ENCODE measurements around the gene MAPKAPK3.

Gene MAPKAPK3

DNA sequence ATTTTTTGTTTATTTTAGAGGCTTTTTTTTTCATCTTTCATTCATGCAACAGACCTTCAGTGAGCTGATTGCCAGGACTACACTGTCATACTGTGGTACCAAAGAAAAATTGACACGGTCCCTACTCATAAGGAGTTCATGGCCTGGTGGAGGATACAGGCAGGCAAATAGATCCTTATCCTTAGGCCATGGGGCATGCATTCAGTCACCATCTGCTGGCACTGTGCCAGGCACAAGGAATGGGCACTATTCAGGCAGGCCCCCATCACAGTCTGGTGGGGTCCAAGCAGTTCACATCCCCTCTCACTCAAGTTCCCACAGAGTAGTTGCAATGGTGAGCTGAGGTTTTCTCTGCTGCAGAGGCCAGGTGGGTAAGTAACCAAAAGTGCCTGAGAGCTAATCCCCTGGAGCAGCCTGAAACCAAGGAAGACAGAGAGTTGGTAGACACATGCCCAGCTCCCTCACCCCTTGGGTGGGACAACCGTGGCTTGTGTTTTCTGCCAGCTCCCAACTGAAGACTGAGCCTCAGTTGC lies 22.6 kb upstream of the MAPKAPK3 start:
- Histone ChIP-seq H3K4me1 (ENCODE audit: control extremely low read depth in 1 of 4, control insufficient read depth in 4 of 4, insufficient read depth in 4 of 4, low read length in 3 of 4) (peaks cover 3 to 79% (median 53%) of the 10 kb centered on the region in 4 experiments), H3K9me3 (ENCODE audit: control extremely low read depth in 1 of 5, control insufficient read depth in 4 of 5, insufficient read depth in 2 of 5, low read depth in 1 of 5, low read length in 4 of 5) (no peaks in the 10 kb centered on the region), H3K36me3 (ENCODE audit: control insufficient read depth in 4 of 4, insufficient read depth in 4 of 4, low read length in 3 of 4) (peaks cover 0 to 3% (median 0%) of the 10 kb centered on the region in 4 experiments), H3K27me3 (replicated peaks in 2 of 5; ENCODE audit: control insufficient read depth in 4 of 5, insufficient read depth in 5 of 5, low read length in 4 of 5) (no peaks in the 10 kb centered on the region), H3K27ac (ENCODE audit: insufficient read depth in 1 of 2, low read depth in 1 of 2, low read length in 2 of 2, poor library complexity in 1 of 2, severe bottlenecking in 2 of 2) (no peak overlapping the region), H3K4me3 (ENCODE audit: control insufficient read depth in 1 of 7, extremely low read depth in 1 of 7, insufficient read depth in 4 of 7, low read depth in 2 of 7, low read length in 6 of 7) (no peak overlapping the region)
- ChIA-PET CTCF (interaction anchor here (1.2 to 11.1 kb wide), 4 partner anchors 13 to 29 kb away, joined by 3 to 449 read pairs (median 104); partner anchors contain the start of genes C3orf18, CISH, HEMK1 and MAPKAPK3), POLR2A (interaction anchor here (5.4 kb wide), 1 partner anchor 16 kb away, joined by 42 read pairs; the partner anchor contains the start of gene CISH)
- 44% methylated on average over 2 of the region's 2 CpGs for WGBS (ENCODE audit: insufficient coverage)
- DNase-seq = no peak

DNA sequence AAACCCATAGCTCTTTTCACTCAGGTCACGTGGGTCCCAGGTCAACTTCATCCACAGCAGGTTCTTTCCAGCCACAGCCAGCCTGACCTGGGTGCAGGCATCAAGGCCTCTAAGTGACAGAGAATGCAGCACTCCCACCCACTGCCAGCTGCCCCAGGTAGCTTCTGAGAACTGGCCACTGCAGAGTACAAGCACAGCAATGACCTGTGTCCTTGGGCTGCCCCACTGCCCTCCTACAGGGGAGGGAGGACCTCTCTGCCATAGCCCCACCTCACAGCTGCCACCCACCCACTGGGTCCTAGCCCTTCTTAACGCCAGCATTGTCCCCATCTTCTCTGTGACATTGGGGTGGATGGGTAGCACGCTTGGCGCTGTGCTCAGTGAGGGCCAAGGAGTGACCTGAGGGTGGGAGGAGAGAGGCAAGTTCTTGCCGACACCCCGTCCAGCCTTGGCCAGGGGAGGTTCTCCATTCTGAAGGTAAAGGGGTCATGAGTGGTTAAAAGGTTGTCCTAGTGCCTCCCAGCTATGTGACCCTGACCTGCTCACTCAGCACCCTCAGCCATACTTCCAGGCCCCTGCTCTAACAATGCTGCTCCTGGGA lies 17.7 kb upstream of the MAPKAPK3 start:
- CTCF ChIA-PET = interaction anchor here (7.7 to 40.1 kb wide), 3 partner anchors 9 to 28 kb away, joined by 81 to 799 read pairs (median 449); partner anchors contain the start of genes C3orf18, CISH and HEMK1
- peak overlapping the region in 1 of 2 experiments; percentile 92 for H3K27ac ChIP-seq (ENCODE audit: insufficient read depth in 1 of 2, low read depth in 1 of 2, low read length in 2 of 2, poor library complexity in 1 of 2, severe bottlenecking in 2 of 2)
- POLR2A ChIA-PET = interaction anchor here (1.4 kb wide), 1 partner anchor 13 kb away, joined by 5 read pairs; the partner anchor contains the start of gene CISH
- peaks cover 1 to 85% (median 61%) of the 10 kb centered on the region in 4 experiments for H3K4me1 ChIP-seq (ENCODE audit: control extremely low read depth in 1 of 4, control insufficient read depth in 4 of 4, insufficient read depth in 4 of 4, low read length in 3 of 4)
- H3K36me3 ChIP-seq (ENCODE audit: control insufficient read depth in 4 of 4, insufficient read depth in 4 of 4, low read length in 3 of 4) = peaks cover under 1 to 23% (median 10%) of the 10 kb centered on the region in 4 experiments
- 84% methylated on average over 3 of the region's 6 CpGs for WGBS (ENCODE audit: insufficient coverage)
- no peaks in the 10 kb centered on the region for H3K9me3 ChIP-seq (ENCODE audit: control extremely low read depth in 1 of 5, control insufficient read depth in 4 of 5, insufficient read depth in 2 of 5, low read depth in 1 of 5, low read length in 4 of 5)
- DNase-seq = no peak
- H3K4me3 ChIP-seq (ENCODE audit: control insufficient read depth in 1 of 7, extremely low read depth in 1 of 7, insufficient read depth in 4 of 7, low read depth in 2 of 7, low read length in 6 of 7) = no peak overlapping the region
- no peaks in the 10 kb centered on the region for H3K27me3 ChIP-seq (replicated peaks in 2 of 5; ENCODE audit: control insufficient read depth in 4 of 5, insufficient read depth in 5 of 5, low read length in 4 of 5)

DNA sequence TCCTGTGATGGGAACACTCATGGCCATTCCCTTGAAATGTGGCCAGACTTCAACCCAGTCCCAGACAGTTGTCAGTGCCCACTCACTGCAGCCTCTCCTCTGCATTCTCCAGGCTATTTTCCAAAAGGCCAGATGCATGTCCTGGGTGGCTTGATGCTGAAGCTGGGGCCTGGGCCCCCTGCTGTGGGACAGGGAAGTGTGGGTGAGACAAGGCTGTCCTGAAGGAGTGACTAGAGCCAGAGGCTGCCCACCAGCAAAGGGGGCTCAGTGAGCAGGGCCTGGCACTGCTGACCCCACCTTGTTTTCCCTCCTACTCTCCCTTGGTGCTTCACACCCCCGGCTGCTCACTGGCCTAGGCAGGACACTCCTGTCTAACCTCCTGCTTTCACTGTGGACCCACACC lies 17.2 kb upstream of the MAPKAPK3 start:
- H3K36me3 ChIP-seq (ENCODE audit: control insufficient read depth in 4 of 4, insufficient read depth in 4 of 4, low read length in 3 of 4) = peaks cover 2 to 28% (median 15%) of the 10 kb centered on the region in 4 experiments
- H3K4me1 ChIP-seq (ENCODE audit: control extremely low read depth in 1 of 4, control insufficient read depth in 4 of 4, insufficient read depth in 4 of 4, low read length in 3 of 4) = peaks cover 3 to 85% (median 62%) of the 10 kb centered on the region in 4 experiments
- no peak for DNase-seq
- 100% methylated on average over 1 of the region's 1 CpG for WGBS (ENCODE audit: insufficient coverage)
- CTCF ChIA-PET = interaction anchor here (7.7 to 40.1 kb wide), 3 partner anchors 9 to 29 kb away, joined by 81 to 799 read pairs (median 449); partner anchors contain the start of genes C3orf18, CISH and HEMK1
- no peaks in the 10 kb centered on the region for H3K27me3 ChIP-seq (replicated peaks in 2 of 5; ENCODE audit: control insufficient read depth in 4 of 5, insufficient read depth in 5 of 5, low read length in 4 of 5)
- H3K4me3 ChIP-seq (ENCODE audit: control insufficient read depth in 1 of 7, extremely low read depth in 1 of 7, insufficient read depth in 4 of 7, low read depth in 2 of 7, low read length in 6 of 7) = no peak overlapping the region
- POLR2A ChIA-PET = interaction anchor here (2.5 kb wide), 1 partner anchor 11 kb away, joined by 12 read pairs; the partner anchor contains the start of gene CISH
- no peaks in the 10 kb centered on the region for H3K9me3 ChIP-seq (ENCODE audit: control extremely low read depth in 1 of 5, control insufficient read depth in 4 of 5, insufficient read depth in 2 of 5, low read depth in 1 of 5, low read length in 4 of 5)
- H3K27ac ChIP-seq (ENCODE audit: insufficient read depth in 1 of 2, low read depth in 1 of 2, low read length in 2 of 2, poor library complexity in 1 of 2, severe bottlenecking in 2 of 2) = peak overlapping the region in 1 of 2 experiments; percentile 92

DNA sequence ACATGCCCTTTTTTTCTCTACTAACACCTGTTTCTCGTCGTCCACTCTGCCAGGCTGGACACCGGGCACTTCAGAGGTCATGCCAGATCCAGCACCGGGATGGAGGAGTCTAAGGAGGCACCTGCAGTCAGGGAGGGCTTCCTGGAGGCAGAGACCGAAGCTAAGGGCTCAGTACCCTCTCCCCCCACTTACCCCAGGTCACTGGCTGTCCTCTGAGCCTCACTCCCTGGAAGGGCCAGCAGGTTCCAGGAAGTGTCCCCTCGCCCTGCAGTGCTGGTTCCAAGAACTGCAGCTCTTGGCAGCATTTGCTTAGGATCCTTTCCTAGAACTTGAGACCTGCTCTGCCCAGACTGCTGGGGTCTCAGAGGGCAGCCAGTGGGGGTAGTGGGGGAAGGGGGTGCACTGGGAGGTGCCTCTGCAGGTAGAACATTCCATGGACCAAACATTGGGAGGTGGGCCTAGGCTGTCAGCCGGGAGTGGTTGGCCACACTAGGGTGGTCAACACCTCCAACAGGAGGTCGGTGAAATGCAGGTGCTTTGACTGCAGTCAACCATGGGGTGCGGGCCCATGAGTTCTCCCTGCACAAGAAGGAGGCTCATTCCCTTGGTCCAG lies 16.7 kb upstream of the MAPKAPK3 start:
- H3K27me3 ChIP-seq (replicated peaks in 2 of 5; ENCODE audit: control insufficient read depth in 4 of 5, insufficient read depth in 5 of 5, low read length in 4 of 5) = no peaks in the 10 kb centered on the region
- H3K27ac ChIP-seq (ENCODE audit: insufficient read depth in 1 of 2, low read depth in 1 of 2, low read length in 2 of 2, poor library complexity in 1 of 2, severe bottlenecking in 2 of 2) = peak overlapping the region; percentile 66 to 92
- peaks cover 5 to 85% (median 67%) of the 10 kb centered on the region in 4 experiments for H3K4me1 ChIP-seq (ENCODE audit: control extremely low read depth in 1 of 4, control insufficient read depth in 4 of 4, insufficient read depth in 4 of 4, low read length in 3 of 4)
- ChIA-PET POLR2A (interaction anchor here (2.5 kb wide), 1 partner anchor 11 kb away, joined by 12 read pairs; the partner anchor contains the start of gene CISH), CTCF (interaction anchor here (1.0 to 40.1 kb wide), 4 partner anchors 10 to 29 kb away, joined by 3 to 799 read pairs (median 265); partner anchors contain the start of genes C3orf18, CISH and HEMK1)
- H3K9me3 ChIP-seq (ENCODE audit: control extremely low read depth in 1 of 5, control insufficient read depth in 4 of 5, insufficient read depth in 2 of 5, low read depth in 1 of 5, low read length in 4 of 5) = no peaks in the 10 kb centered on the region
- H3K4me3 ChIP-seq (ENCODE audit: control insufficient read depth in 1 of 7, extremely low read depth in 1 of 7, insufficient read depth in 4 of 7, low read depth in 2 of 7, low read length in 6 of 7) = peak overlapping the region in 1 of 7 experiments; percentile 19
- H3K36me3 ChIP-seq (ENCODE audit: control insufficient read depth in 4 of 4, insufficient read depth in 4 of 4, low read length in 3 of 4) = peaks cover 2 to 33% (median 15%) of the 10 kb centered on the region in 4 experiments
- DNase-seq = no peak
- WGBS (ENCODE audit: insufficient coverage) = 88% methylated on average over 8 of the region's 9 CpGs

DNA sequence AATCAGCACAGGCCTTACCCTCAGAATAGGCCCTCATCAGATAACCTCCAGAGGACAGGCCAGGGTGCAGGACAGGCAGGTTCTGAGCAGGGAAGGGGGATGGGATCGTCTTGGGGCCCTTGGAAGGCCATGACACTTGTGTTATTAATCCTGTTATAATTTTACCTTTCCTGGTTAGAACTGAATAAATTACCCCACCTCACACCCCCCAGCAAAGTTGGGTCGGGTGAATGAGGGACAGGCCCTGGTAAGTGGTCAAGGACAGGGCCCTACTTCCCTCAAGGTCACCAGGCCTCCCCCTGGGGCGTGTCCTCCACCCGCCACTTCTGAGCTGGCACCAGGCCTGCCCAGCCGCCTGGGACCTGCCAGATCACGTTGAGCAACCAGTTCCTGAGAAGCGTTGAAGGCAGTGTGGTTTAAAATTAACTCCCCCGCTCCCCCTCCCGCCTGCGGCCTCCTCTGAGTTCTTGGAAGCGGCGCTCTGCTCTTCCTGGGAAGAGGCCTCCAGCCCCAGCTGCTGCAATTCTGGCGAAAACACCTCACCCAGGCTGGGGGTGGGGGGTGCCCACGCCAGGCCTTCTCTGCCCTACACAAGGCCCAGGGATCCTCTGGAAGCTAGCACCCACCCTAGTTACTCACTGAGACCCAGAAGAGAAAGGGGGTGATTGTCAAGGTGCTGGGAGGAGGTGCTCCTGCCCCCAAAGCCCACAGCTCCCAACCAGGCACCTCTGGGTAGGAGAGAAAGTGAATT lies 15.9 kb upstream of the MAPKAPK3 start:
- Histone ChIP-seq H3K27ac (ENCODE audit: insufficient read depth in 1 of 2, low read depth in 1 of 2, low read length in 2 of 2, poor library complexity in 1 of 2, severe bottlenecking in 2 of 2) (peak overlapping the region; percentile 66 to 92), H3K9me3 (ENCODE audit: control extremely low read depth in 1 of 5, control insufficient read depth in 4 of 5, insufficient read depth in 2 of 5, low read depth in 1 of 5, low read length in 4 of 5) (no peaks in the 10 kb centered on the region), H3K4me1 (ENCODE audit: control extremely low read depth in 1 of 4, control insufficient read depth in 4 of 4, insufficient read depth in 4 of 4, low read length in 3 of 4) (peaks cover 7 to 85% (median 74%) of the 10 kb centered on the region in 4 experiments), H3K4me3 (ENCODE audit: control insufficient read depth in 1 of 7, extremely low read depth in 1 of 7, insufficient read depth in 4 of 7, low read depth in 2 of 7, low read length in 6 of 7) (peak overlapping the region in 4 of 7 experiments; percentile 33 to 48 (median 38)), H3K36me3 (ENCODE audit: control insufficient read depth in 4 of 4, insufficient read depth in 4 of 4, low read length in 3 of 4) (peaks cover 2 to 41% (median 18%) of the 10 kb centered on the region in 4 experiments), H3K27me3 (replicated peaks in 2 of 5; ENCODE audit: control insufficient read depth in 4 of 5, insufficient read depth in 5 of 5, low read length in 4 of 5) (no peaks in the 10 kb centered on the region)
- WGBS (ENCODE audit: insufficient coverage) = 2% methylated on average over 10 of the region's 14 CpGs
- ChIA-PET CTCF (interaction anchor here (1.0 to 40.1 kb wide), 6 partner anchors 11 to 788 kb away, joined by 3 to 799 read pairs (median 42); partner anchors contain the start of genes C3orf18, CISH and HEMK1), POLR2A (interaction anchor here (1.0 to 2.5 kb wide), 2 partner anchors 10 to 32 kb away, joined by 5 to 12 read pairs; partner anchors contain the start of genes CISH and HEMK1)
- DNase-seq = peak; percentile 66 to 87 (median 80)

DNA sequence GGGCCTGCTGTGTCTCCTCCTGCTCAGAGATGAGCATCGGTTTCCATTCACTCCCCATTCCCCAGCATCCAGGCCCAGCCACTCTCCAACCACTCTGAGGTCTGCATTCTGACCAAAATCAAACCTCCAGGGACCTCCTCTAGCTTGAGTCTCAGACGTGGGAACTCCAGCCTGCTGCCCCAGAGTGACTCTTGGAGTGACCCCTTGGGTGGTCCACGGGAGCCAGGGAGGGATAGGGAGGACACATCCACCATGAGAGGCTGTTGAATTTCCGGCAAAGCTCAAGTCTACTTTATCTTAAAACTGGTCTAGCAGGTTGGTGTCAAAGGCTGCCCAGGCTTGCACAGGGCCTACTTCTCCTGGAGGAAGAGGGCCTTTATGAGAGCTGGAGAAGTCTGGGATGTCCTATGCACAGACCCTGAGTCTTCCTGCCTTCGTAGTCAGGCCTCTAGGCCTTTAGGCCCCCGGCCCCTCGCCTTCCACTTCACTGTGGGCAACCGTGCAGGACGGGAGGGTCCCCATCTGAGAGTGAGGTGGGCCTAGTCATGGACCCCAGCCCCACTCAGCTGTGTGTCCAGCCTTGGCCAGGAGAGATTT lies 14.3 kb upstream of the MAPKAPK3 start:
- WGBS (ENCODE audit: insufficient coverage) = 90% methylated on average over 9 of the region's 9 CpGs
- peaks cover 2 to 58% (median 28%) of the 10 kb centered on the region in 4 experiments for H3K36me3 ChIP-seq (ENCODE audit: control insufficient read depth in 4 of 4, insufficient read depth in 4 of 4, low read length in 3 of 4)
- CTCF ChIA-PET = interaction anchor here (0.9 to 40.1 kb wide), 5 partner anchors 9 to 50 kb away, joined by 3 to 799 read pairs (median 81); partner anchors contain the start of genes C3orf18, CISH and HEMK1
- no peak for DNase-seq
- no peaks in the 10 kb centered on the region for H3K27me3 ChIP-seq (replicated peaks in 2 of 5; ENCODE audit: control insufficient read depth in 4 of 5, insufficient read depth in 5 of 5, low read length in 4 of 5)
- H3K4me1 ChIP-seq (ENCODE audit: control extremely low read depth in 1 of 4, control insufficient read depth in 4 of 4, insufficient read depth in 4 of 4, low read length in 3 of 4) = peaks cover 9 to 98% (median 90%) of the 10 kb centered on the region in 4 experiments
- POLR2A ChIA-PET = interaction anchor here (0.7 to 1.0 kb wide), 2 partner anchors 14 to 22 kb away, joined by 3 read pairs; no protein-coding TSS in a partner anchor
- no peaks in the 10 kb centered on the region for H3K9me3 ChIP-seq (ENCODE audit: control extremely low read depth in 1 of 5, control insufficient read depth in 4 of 5, insufficient read depth in 2 of 5, low read depth in 1 of 5, low read length in 4 of 5)
- H3K27ac ChIP-seq (ENCODE audit: insufficient read depth in 1 of 2, low read depth in 1 of 2, low read length in 2 of 2, poor library complexity in 1 of 2, severe bottlenecking in 2 of 2) = peak overlapping the region; percentile 66 to 92
- H3K4me3 ChIP-seq (ENCODE audit: control insufficient read depth in 1 of 7, extremely low read depth in 1 of 7, insufficient read depth in 4 of 7, low read depth in 2 of 7, low read length in 6 of 7) = no peak overlapping the region

Measured in common myeloid progenitor, CD34-positive (primary cell).